ENCODE measurements around the gene DDX20.

Gene DDX20

GRCh38 chr1:111747947-111748346 lies 7.8 kb upstream of the DDX20 start:
- DNase-seq (ENCODE audit: low read depth) = no peak

GRCh38 chr1:111749628-111750027 lies 6.1 kb upstream of the DDX20 start:
- no peak for DNase-seq (ENCODE audit: low read depth)

GRCh38 chr1:111750856-111751255 lies 4.8 kb upstream of the DDX20 start:
- DNase-seq (ENCODE audit: low read depth) = no peak

- no peak for DNase-seq (ENCODE audit: low read depth)
Observed at GRCh38 chr1:111751906-111752575, 3.7 kb upstream of the DDX20 start.

GRCh38 chr1:111754984-111755330 lies 744 bp upstream of the DDX20 start:
- DNase-seq (ENCODE audit: low read depth) = peak; percentile 83

GRCh38 chr1:111756124-111756513 lies 418 bp downstream of the DDX20 start:
- no peak for DNase-seq (ENCODE audit: low read depth)

GRCh38 chr1:111758373-111758772 lies 2.7 kb downstream of the DDX20 start:
- DNase-seq (ENCODE audit: low read depth) = peak; percentile 29

- no peak for DNase-seq (ENCODE audit: low read depth)
Observed at GRCh38 chr1:111761717-111762116, 6.0 kb downstream of the DDX20 start.

- peak; percentile 20 for DNase-seq (ENCODE audit: low read depth)
Observed at GRCh38 chr1:111762332-111762731, 6.6 kb downstream of the DDX20 start.

GRCh38 chr1:111768023-111768422 lies 12.3 kb downstream of the DDX20 start:
- DNase-seq (ENCODE audit: low read depth) = no peak

- no peak for DNase-seq (ENCODE audit: low read depth)
Observed at GRCh38 chr1:111768625-111769024, 12.9 kb downstream of the DDX20 start.

- DNase-seq (ENCODE audit: low read depth) = peak; percentile 80
Observed at GRCh38 chr1:111769517-111770146, 13.9 kb downstream of the DDX20 start.

- no peak for DNase-seq (ENCODE audit: low read depth)
Observed at GRCh38 chr1:111770916-111771315, 15.2 kb downstream of the DDX20 start.

GRCh38 chr1:111775966-111776365 lies 20.3 kb downstream of the DDX20 start:
- no peak for DNase-seq (ENCODE audit: low read depth)

GRCh38 chr1:111776391-111776790 lies 20.7 kb downstream of the DDX20 start:
- DNase-seq (ENCODE audit: low read depth) = no peak

- DNase-seq (ENCODE audit: low read depth) = no peak
Observed at GRCh38 chr1:111776861-111777260, 21.2 kb downstream of the DDX20 start.

GRCh38 chr1:111777301-111777700 lies 21.6 kb downstream of the DDX20 start:
- no peak for DNase-seq (ENCODE audit: low read depth)

GRCh38 chr1:111778066-111778465 lies 22.4 kb downstream of the DDX20 start:
- no peak for DNase-seq (ENCODE audit: low read depth)

GRCh38 chr1:111778541-111779051 lies 22.9 kb downstream of the DDX20 start:
- DNase-seq (ENCODE audit: low read depth) = no peak

GRCh38 chr1:111779546-111779945 lies 23.8 kb downstream of the DDX20 start:
- DNase-seq (ENCODE audit: low read depth) = no peak

GRCh38 chr1:111784273-111784901 lies 28.7 kb downstream of the DDX20 start:
- DNase-seq (ENCODE audit: low read depth) = no peak

GRCh38 chr1:111786669-111787207 lies 31.0 kb downstream of the DDX20 start:
- DNase-seq (ENCODE audit: low read depth) = no peak

- DNase-seq (ENCODE audit: low read depth) = no peak
Observed at GRCh38 chr1:111789142-111789541, 33.4 kb downstream of the DDX20 start.

Data from ELR (cell line).